ENCODE measurements around the gene ACTL10.

ACTL10 gene

DNA sequence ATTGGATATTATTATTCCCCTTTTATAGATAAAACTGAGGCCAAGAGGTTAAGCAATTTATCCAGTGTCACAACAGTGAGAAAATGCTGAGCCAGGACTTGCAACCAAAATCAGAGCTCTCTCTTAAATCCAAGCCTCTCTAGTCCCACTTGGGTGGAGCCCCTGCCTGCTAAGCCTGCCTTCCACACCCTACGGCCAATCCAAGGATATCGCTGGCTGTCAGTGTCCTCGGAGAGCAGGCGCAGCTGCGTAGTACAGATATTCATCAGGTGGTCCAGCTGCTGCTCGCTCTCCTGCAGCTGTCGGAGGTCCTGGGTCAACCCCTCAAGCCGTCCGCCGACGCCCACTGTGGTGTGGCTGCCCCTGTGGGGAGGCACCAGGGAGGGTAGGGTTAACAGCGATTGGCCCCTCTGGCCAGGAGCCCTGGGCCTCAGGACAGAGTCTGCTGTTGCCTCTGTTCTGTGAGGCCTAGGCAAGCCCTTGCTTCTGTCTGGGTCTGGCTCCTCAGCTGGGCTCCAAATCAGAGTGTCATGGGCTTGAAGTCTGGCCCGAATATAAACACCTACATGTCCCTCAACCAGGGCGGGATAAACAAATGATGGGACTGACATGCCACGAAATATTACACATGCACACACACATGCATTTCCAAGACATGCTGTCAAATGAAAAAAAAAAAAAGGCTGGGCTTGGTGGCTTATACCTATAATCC is 11.4 kb downstream of the ACTL10 start:
- DNase-seq = no peak

DNA sequence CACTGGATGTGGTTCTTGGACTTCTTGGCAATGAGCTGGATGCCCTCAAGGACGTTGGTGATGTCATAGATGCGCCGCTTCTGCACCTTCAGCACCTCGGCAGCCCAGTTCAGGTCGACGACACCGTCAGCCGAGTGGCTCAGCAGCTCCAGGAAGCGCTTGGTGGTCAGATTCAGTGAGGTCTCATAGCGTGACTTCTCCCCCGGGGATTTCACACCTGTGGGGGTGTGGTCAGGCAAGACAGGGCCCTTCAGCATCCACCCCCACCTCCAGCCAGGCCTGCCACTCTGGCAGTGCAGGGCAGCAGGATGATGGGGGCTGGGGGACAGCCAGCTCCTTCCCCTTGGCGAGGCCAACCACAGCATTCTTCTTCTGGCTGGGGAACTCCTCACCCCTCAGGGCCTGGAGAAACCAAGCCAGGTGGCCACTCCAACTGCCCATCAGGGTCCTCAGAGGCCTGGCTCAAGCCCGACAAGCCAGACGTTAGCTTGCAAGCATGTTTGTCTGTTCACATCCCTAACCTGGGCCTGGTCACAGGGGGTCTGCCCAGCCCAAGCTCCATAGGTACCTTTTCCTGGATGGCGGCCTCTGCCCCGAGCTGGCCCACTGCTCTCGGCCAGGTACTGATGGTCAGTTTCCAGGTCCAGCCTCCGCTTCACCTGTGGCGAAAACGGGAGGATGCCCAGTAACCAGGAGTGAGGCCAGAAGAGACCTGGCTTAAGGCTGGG is 13.2 kb downstream of the ACTL10 start:
- DNase-seq = peak in 1 of 2 donors; percentile 31

DNA sequence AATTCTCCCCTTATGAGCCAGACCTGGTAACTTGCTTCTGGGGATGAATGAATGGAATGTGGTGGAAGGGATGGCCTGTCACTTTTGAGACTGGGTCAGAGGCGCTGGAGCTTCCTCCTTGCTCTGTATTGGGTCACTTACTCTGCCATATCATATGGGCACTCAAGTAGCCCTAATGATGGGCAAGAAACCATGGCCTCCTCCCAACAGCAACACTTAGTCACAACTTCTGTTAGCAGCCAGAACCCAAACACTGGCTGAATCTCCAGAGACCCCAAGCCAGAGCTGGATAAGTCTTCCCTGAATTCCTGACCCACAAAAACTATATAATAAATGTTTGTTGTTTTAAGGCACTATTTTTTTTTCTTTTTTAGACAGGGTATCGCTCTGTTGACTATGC is 13.9 kb downstream of the ACTL10 start:
- no peak for DNase-seq

DNA sequence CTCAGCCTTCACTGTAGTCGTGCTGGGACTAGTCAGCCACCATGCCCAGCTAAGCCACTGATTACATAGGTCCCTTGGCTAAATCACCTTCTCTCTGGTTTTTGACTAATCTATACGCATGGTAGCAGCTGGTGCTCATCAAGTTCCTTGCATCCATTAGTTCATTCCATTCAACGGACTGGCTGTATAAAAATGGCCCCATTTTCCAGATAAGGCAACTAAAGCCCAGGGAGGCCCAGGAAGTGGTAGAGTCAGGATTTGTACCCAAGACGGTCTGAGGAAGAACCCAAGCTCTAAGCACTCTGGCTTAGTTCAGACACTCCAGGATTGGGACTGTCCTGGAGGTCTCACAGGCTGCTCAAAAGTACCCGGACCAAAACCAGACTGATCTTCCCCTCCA is 14.5 kb downstream of the ACTL10 start:
- DNase-seq = no peak

DNA sequence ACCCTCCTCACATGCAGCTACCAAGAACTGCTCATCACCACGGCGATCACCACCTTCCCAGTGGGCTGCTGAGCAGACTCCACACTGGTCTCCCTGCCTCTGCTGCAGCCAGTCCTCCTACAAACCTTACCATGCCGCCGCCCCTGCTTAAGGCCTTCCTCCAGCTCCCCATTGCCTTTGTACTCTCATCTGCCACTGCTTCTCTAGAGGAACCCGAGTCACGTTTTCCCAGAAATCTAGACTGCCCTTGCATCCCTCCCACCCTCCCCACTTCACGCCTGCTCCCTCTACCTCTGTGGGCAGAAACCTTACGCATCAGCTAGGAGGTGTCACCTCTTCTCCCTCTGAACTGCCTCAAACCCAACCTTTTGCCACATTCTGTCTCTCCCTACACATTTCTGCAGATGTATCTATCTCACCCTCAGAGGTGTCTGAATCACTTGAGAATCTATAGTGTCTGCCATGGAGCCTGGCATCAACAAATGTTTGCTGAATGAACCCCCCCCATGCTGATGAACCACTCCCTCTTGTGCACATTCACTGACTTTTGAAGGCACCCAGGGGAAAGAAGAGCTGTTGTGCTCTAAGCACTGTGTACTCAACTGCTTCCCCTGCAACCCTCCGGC is 15.1 kb downstream of the ACTL10 start:
- no peak for DNase-seq

DNA sequence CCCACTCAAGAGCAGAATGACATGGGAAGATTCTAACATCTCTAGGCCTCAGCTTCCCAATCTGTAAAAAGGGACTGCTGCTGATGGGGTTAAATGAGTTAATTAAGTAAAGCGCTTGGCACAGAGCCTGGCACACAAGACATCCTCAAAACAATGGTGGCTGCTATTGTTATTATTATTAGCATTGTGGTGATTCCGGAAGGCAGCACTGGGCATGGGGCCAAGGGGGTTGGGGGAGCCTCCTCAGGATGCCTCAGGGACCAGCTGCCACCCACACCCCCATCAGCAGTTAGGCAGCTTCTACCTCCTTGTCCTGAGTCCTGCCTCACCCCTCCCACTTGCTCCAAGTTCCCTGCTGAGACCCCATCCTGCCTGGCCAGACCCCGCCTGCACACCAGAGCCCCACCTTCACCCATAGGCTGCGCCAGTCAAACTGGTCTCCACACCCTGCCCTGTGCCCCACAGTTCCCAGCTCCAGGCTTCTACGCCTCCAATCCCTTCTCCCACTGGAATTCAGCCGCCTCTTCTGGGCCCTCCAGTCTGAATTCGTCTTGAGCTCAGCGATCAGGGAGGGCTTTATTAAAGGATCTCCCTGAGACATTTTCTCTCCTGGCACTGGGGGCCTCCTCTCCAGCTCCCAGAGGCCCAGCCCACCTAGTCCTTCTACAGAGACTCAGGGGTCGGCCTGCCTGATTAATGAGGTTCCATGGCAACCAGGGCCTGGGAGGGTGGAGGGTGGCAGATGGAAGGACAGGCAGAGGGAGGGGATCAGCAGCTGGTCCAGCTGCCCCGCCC is 18.0 kb downstream of the ACTL10 start:
- DNase-seq = no peak

DNA sequence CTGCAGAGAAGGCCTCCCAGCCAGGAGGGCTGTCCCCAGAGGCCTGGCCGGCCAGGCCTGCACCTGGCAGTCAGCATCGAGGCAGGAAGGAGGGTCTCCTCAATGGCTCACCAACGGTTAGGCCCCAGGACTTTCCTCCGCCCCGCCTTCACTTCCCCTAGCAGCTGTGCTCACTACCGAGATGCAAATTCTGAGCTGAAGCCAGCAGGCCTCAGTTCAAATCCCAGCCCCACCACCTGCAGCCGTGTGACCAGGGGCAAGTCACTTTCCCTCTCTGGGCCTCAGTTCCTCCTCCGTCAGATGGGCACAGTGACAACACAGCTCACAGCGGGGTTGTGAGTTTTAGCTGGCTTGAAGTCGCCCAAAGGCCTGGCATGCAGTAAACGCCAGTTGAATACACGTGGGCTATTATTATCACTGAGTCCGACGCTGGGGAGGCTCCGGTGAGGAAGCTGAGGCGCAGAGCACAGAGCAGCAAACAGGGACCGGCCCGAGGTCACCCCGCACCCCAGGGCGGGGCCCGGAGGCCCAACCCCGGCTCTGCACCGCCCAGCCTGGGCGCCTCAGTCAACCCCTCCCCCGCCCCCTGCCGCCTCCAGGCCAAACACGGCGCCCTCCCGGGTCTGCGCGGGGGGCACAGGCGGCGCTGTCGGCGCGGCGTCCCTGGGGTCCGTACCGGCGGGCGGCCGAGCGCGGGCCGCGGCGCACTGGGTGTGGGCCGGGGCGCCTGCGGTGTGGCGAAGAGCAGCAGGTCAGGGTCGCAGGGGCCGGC is 18.8 kb downstream of the ACTL10 start:
- DNase-seq = peak; percentile 59 to 66

DNA sequence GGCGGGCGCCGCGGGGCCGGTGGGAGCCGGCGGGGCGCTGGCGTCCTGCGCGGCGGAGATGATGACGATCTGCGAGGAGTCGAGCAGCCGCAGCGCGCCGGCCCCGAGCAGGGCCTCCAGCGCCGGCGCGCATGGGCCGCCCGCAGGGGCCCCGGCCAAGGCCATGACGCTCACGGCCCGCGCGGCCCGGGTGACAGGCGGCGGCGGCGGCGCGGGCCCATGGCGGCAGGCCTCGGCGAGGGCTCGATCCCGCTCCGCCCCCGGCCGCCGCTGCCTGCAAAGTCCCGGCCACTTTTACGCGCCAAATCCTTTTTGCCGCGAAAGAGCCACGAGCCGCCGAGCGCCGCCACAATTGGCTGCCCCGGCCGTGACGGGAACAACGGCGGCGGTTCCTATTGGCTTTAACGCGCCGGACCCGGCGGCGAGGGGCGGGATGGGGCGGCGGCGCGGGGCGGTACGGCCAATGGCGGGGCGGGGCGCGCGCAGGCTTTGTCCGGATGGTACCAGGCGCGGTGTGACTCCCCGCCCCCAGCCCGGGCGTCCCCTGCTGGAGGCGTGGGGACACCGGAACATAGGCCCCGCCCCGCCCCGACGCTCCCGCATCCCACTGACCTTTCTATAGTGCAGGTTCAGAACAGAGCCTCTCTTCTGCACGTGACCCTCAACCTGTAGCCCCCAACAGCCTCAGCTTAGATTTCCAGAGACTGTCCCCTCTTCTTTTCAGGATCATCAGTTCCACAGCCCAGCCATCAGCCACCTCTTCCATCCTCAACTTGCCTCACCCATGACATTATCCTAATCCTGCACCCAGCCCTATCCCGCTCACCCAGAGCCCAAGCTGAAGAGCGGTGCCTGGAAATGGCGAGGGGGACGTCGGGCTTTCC is 19.6 kb downstream of the ACTL10 start, which contains the start of gene E2F1:
E2F1 (minus strand) TSS at position 286 of the 884 bp plus-strand sequence; CDS start at position 165, 121 bp downstream.
- DNase-seq = peak; percentile 97

DNA sequence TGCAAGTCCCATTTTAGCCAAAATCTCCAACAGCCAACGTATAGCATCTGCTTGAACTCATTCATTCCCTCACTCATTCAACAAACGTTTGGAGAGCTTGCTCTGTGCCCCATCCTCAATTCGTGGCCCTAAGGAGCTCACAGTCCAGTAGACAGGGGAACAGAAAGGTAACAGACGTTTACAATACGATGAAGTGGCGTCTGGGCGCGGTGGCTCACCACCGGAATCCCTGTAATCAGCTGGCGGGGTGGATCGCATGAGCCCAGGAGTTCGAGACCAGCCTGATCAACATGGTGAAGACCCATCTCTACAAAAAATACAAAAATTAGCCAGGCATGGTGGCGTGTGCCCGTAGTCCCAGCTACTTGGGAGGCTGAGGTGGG is 20.2 kb downstream of the ACTL10 start:
- no peak for DNase-seq

DNA sequence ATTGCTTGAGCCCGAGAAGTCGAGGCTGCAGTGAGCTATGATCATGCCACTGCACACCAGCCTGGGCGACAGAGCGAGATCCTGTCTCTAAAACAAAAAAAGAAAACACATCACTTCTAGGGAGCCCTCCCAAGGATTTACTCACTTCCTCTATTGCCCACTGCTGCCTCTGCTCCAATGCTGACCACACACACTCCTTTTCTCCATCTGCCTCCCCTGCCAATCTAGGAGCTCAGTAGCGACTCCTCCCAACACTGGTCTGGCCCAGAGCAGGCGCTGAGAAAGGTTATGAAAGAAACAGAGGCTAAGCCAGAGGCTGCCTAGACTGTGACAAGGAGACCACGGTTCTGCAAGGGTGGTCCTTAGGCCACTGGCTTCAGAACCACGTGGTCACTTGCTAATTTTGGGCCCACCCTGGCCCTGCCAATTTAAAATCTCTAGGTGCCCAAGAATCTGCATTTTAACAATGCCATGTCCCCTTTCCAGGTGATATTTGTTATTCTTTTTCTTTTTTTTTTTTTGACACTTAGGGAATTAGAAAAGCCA is 20.7 kb downstream of the ACTL10 start:
- DNase-seq = no peak

DNA sequence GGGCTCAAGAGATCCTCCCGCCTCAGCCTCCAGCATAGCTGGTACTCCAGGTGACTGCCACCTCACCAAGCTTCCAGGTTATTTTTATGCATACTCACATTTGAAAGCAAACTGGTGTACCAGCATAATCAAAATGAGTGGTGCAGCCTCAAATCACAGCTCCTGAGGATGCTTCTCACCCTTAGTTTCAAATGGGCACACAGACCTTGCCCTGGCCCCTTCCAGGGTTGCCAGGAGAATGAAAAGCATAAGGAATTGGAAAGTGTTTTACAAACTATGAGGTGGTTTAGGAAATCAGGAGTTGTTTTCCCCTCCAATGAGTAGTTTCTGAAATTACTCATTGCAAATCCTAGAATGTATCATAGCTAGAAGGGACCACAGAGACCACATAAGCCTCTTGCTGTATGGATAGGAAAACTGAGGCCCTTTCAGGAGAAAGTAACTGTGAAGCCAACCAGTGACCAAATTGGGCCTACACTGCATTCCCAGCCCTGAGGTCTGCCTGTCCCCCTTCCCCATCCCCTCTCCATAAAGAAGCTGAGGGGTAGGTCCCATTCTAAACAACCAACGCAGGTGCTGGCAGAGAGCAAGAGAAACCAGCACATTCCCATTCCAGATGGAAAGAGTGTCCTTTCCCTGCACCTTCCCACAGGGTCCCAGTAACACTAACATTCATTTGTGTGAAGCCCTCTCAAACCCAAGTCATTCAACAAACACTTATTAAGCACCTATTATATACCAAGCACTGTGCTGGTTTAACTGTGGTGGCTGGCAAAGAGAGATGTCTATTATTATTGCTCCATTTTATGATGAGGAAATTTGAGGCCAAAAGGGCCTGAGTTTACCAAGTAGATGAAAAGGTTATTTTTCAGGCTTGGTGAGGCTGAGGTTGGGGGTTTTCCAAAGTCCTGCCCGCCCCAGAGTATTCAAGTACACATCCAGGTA is 21.5 kb downstream of the ACTL10 start:
- no peak for DNase-seq

DNA sequence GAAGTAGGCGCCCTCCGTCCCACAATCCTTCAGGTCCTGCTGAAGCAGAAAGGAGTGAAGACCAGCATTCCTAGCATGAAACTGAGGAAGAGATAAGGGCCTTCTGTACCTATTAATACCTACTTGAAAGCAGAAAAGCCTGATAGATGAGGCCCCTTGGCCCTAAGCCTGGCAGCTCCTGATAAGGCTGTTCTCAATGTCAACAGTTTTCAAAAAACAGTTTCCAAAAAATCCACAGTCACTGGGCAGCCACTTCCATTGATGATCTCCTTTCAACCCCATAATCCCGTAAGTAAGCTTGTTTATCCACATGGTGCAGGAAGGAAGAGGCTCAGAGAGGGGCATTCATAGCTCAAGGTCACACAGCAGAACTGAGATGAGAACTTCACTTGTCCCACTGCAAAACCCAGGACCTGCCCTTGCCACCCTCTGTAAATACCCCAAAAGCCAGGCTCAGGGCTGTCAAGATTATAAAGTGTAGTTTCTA is 22.2 kb downstream of the ACTL10 start:
- no peak for DNase-seq

DNA sequence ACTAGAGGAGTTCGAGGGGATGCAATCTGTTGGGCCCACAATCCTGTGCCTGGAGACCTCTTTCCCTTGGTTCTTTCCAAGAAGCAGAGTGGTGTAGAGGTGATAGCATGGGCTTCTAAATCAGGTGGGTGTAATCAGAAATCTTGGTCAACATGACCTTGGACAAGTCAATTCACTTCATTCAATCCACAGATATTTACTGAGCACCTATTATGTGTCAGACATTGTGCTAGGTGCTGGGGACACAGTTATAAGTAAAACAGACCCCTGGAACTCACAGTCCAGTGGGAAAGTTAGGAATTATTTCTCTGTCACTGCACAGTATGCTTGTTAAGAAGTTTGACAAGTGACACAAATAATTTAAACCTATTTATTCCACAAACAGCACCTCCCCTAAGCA is 22.8 kb downstream of the ACTL10 start:
- no peak for DNase-seq

DNA sequence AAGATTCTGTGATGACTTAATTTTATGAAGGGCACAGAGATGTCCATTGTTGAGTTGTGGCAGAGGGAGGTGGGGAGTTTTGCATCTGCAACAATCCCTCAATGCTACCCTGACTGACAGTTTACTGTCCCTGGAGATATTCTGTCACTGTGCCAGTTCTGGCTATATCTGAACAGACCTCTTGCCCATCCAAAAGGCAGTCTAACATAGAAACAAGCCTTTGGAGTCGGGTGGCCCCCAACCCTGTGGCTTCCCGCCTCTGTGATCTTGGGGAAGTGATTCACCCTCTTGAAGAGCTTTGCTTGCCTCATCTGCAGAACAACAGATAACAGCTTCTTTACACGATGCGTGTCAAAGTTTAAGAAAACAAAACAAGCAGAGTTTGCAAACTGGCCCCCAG is 23.2 kb downstream of the ACTL10 start:
- DNase-seq = peak in 1 of 2 donors; percentile 38

DNA sequence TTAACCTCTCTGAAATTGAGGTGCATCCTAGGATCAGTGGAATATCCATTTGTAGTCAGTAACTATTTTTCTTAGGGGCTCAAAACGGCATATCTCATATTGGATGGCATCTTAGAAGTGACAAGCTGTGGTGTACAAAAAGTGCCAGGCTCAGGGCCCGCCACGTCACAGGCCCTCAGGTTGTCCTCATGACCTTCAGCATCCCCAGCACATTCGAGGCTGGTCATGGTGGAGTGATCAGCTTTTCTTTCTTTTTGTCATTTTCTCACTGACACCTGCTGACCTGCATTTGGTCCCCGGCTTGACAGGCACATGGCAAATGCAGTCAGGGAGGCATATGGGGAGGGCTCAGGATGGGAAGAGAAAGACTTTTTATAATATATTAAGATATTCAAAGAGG is 26.5 kb downstream of the ACTL10 start:
- no peak for DNase-seq

DNA sequence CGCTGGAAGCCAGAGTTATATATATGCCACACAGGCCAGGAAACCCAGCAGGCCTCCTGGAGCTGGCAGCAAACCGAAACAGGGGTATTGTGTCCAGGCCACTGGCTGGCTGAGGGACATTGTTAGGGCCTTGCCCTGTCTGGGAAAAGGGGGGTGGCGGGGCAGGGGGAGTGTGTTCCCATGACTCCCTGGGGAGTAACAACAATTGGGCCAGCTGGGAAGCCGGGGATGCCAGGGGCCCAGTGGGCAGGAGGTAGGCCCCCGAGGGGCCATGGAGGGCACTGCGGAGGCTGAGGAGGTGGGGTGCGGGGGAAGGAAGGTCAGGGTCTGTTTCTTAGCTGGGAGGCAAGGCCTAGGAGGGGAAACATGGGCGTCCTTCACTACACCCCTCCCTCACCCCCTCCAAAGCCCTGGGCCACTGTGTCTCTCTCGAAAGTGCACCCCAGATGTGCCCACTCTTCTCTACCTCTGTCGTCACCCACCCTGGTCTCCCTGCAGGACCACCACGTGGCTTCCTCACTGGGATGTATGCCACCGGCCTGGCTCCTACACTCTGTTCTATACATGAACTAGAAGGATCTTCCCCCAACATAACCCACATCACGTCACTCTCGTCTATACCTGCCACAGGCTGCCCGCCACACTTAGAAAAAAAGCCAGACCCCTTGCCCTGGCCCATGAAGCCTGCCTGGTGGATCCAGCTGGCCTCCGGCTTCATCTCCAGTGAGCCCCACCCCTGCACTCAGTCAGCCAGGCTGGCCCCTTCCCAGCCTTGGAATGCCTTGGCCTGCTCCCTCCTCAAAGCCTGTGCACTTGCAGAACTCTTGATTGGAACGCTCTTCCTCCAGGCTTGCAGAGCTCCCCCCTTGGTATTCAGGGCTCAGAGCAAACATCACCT is 27.2 kb downstream of the ACTL10 start:
- DNase-seq = no peak

DNA sequence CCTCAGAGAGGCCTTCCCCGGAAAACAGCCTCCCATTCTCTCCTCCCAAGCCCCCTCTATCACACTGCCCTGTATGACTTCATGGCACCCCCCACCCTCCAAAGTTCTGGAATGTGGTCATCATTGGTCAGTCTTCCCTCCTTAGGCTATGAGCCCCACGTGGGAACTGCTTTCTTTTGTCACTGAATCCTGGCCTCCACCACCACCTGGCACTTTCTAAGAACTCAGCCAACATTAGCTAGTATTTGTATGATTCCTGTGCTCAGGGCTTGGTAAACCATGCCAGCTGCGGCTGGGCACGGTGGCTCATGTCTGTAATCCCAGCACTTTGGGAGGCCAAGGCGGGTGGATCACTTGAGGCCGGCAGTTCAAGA is 27.9 kb downstream of the ACTL10 start:
- no peak for DNase-seq

DNA sequence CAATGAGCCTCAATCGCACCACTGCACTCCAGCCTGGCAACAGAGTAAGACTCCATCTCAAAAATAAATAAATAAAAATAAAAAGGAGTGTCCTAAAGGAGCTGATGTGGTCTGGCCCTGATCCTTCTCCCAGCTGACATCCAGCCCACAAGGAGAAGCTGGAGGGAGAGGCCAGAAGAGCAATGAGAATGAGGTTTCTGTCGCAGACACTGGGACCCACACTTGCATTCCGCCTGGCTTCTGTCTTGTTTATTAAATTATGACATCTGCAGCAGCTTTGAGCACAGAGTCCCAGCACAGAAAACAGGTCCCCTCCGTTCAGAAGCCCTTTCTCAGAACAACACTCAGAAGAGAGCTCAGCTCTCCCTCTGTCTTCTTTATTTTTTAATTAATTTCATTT is 29.7 kb downstream of the ACTL10 start:
- no peak for DNase-seq

DNA sequence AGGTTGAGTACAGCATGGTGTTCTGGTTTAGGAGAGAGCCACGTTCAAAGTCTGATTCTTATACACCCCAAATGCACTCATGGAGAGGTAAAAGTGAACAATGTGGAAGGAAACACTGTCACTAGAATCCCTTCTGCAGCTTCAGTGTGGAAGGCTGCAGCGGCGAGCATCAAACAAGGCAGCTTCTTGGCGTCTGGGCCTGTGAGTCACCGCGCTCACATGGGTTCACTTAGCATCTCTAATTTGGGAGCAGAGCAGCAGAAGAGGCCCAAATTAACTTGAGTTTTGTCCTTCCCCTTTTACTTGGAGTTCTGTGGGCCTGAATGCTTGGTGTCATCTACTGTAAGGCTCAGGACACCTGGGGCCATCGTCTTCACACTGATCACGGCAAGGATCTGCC is 30.4 kb downstream of the ACTL10 start:
- DNase-seq = no peak
